NCI-H1092 treated with DMSO at 0.1 percent for 48 hours (cell line): Measurements from ENCODE around the gene COMT.
"Not testable (repeated sequence)": the region's sequence is repeated elsewhere in the genome, so short reads cannot be mapped to it uniquely, and the experiment has no call there.

Source experiments
- DNase-seq: peaks from one replicate; lab custom pipeline; 2025; lab: John Stamatoyannopoulos, UW

COMT gene

GRCh38 chr22:19929586-19930550 lies 11.7 kb upstream of the COMT start:
- DNase-seq = no peak

GRCh38 chr22:19930551-19931486 lies 10.8 kb upstream of the COMT start:
- DNase-seq = no peak

- no peak for DNase-seq
Observed at GRCh38 chr22:19931514-19931913, 10.1 kb upstream of the COMT start.

GRCh38 chr22:19932367-19933206 lies 9.0 kb upstream of the COMT start:
- peak; percentile 77 for DNase-seq

GRCh38 chr22:19933341-19934241 lies 8.0 kb upstream of the COMT start:
- DNase-seq = peak; percentile 77

- not testable (repeated sequence) for DNase-seq
Observed at GRCh38 chr22:19935123-19935718, 6.4 kb upstream of the COMT start.

- DNase-seq = no peak
Observed at GRCh38 chr22:19936513-19936912, 5.1 kb upstream of the COMT start.

GRCh38 chr22:19937616-19938473 lies 3.7 kb upstream of the COMT start:
- no peak for DNase-seq

- no peak for DNase-seq
Observed at GRCh38 chr22:19940536-19941364, 822 bp upstream of the COMT start.

- DNase-seq = no peak
Observed at GRCh38 chr22:19942157-19943081, 847 bp downstream of the COMT start.

GRCh38 chr22:19943082-19944026 lies 1.8 kb downstream of the COMT start:
- DNase-seq = no peak

GRCh38 chr22:19948057-19948760 lies 6.6 kb downstream of the COMT start:
- no peak for DNase-seq

- DNase-seq = no peak
Observed at GRCh38 chr22:19951346-19951745, 9.8 kb downstream of the COMT start.

- DNase-seq = no peak
Observed at GRCh38 chr22:19955241-19956128, 13.9 kb downstream of the COMT start.
